ENCODE data around the gene TMEM184B. TPM values are rescaled to one million over a fixed set of nuclear protein-coding genes. Genes with fewer than 3 reads are reported as not detected.

Gene TMEM184B
- total RNA-seq, 4 donors from 2014 or later = 61.1 to 138 (median 72.0) TPM

DNA sequence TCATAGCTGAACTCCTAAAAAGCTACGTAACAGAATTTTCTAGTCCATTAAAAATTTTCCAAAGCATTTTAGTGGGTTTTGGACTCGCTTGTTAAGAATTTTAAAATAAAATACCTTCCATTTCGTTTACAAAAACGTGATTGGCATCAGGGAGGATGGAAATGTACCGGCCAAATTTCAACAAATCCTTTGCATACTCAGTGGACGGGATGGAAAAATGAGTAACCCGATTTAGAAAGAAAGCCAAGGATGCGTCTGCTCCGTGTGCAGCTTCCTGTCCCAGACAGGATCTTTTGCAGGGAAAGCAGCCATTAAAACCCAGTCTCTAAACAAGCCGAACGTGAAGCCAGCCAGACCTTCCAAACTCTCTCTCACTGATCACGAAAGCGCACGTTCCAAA lies 15.6 kb downstream of the TMEM184B start:
- Histone ChIP-seq H3K4me1 (peaks cover 3 to 74% (median 34%) of the 10 kb centered on the region in 4 donors), H3K27ac (peak overlapping the region; percentile 63 to 90 (median 78)), H3K9me3 (no peaks in the 10 kb centered on the region), H3K27me3 (no peaks in the 10 kb centered on the region), H3K4me3 (peak overlapping the region in 1 of 4 donors; percentile 23), H3K36me3 (no peaks in the 10 kb centered on the region)
- TF ChIP-seq EP300 (IDR thresholded peaks at IDR 0.05) = peak in 1 of 2 donors; percentile 45
- TF ChIP-seq, protein P1, sequence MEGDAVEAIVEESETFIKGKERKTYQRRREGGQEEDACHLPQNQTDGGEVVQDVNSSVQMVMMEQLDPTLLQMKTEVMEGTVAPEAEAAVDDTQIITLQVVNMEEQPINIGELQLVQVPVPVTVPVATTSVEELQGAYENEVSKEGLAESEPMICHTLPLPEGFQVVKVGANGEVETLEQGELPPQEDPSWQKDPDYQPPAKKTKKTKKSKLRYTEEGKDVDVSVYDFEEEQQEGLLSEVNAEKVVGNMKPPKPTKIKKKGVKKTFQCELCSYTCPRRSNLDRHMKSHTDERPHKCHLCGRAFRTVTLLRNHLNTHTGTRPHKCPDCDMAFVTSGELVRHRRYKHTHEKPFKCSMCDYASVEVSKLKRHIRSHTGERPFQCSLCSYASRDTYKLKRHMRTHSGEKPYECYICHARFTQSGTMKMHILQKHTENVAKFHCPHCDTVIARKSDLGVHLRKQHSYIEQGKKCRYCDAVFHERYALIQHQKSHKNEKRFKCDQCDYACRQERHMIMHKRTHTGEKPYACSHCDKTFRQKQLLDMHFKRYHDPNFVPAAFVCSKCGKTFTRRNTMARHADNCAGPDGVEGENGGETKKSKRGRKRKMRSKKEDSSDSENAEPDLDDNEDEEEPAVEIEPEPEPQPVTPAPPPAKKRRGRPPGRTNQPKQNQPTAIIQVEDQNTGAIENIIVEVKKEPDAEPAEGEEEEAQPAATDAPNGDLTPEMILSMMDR (IDR thresholded peaks at IDR 0.05) = no peak
- WGBS, 2 donors = 25 to 26% methylated on average over 14 of the region's 14 CpGs
- no peak for DNase-seq (ENCODE audit: low spot score in 2 of 2)

GRCh38 chr22:38255697-38256096 lies 17.1 kb downstream of the TMEM184B start:
- H3K4me1 ChIP-seq = peaks cover 3 to 74% (median 31%) of the 10 kb centered on the region in 4 donors
- peak overlapping the region in 1 of 4 donors; percentile 90 for H3K27ac ChIP-seq
- no peaks in the 10 kb centered on the region for H3K36me3 ChIP-seq
- no peak overlapping the region for H3K4me3 ChIP-seq
- no peaks in the 10 kb centered on the region for H3K27me3 ChIP-seq
- no peaks in the 10 kb centered on the region for H3K9me3 ChIP-seq
- DNase-seq (ENCODE audit: low spot score in 2 of 2) = no peak
- TF ChIP-seq, protein P1 (IDR thresholded peaks at IDR 0.05) = no peak
- no peak for TF ChIP-seq EP300 (IDR thresholded peaks at IDR 0.05)
- TF ChIP-seq POLR2A (IDR thresholded peaks at IDR 0.05) = no peak
- 94 to 96% methylated on average over 2 of the region's 2 CpGs for WGBS, 2 donors

- peaks cover 0 to 21% (median 0%) of the 10 kb centered on the region in 3 donors for H3K36me3 ChIP-seq
- TF ChIP-seq EP300 (IDR thresholded peaks at IDR 0.05) = no peak
- no peak for TF ChIP-seq POLR2A (IDR thresholded peaks at IDR 0.05)
- TF ChIP-seq, protein P1 (IDR thresholded peaks at IDR 0.05) = no peak
- H3K27ac ChIP-seq = no peak overlapping the region
- no peak overlapping the region for H3K4me3 ChIP-seq
- peaks cover 0 to 52% (median 23%) of the 10 kb centered on the region in 4 donors for H3K4me1 ChIP-seq
- WGBS, 2 donors = 73 to 82% methylated on average over 7 of the region's 7 CpGs
- no peaks in the 10 kb centered on the region for H3K9me3 ChIP-seq
- DNase-seq (ENCODE audit: low spot score in 2 of 2) = no peak
- H3K27me3 ChIP-seq = no peaks in the 10 kb centered on the region
Measured at GRCh38 chr22:38251341-38251692, 21.5 kb downstream of the TMEM184B start.

DNA sequence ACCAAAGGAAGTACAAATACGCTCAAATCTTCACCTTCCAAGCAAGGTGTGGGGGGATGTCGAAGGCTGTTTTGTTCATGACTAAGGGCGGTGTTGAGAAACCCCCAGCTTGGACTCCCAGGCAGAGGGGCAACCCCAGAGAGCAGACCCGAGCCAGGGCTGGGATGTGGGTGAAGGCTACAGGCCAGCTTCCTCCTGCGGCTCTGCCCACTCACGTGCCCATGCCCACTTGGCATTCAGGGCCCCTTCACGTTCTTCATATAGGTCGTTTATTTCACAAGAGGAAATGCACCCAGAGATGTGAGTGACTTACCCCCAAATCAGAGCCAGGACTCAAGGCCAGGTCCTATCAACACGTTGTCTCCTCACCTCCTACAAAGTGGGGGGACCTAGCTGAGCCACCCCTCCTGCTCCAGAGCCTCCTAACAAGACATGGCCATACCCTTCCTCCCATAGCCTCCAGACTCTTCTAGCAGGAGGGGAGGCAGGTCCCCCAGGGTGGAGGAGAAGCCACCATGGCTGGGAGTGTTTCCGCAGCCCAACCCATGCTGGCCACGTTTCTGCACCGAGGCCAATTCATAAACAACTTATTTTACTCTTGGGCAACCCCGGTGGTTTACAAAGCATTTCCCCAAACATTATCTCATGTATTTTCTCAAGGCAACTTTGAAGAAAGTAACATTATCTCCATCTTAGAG lies 22.0 kb downstream of the TMEM184B start:
- TF ChIP-seq EP300 (IDR thresholded peaks at IDR 0.05) (no peak), POLR2A (IDR thresholded peaks at IDR 0.05) (no peak)
- TF ChIP-seq, protein P1 (IDR thresholded peaks at IDR 0.05) = no peak
- Histone ChIP-seq H3K27ac (peak overlapping the region in 1 of 4 donors; percentile 52), H3K36me3 (peaks cover 0 to 26% (median 0%) of the 10 kb centered on the region in 3 donors), H3K27me3 (no peaks in the 10 kb centered on the region), H3K9me3 (no peaks in the 10 kb centered on the region), H3K4me3 (no peak overlapping the region), H3K4me1 (peaks cover 0 to 52% (median 24%) of the 10 kb centered on the region in 4 donors)
- DNase-seq (ENCODE audit: low spot score in 2 of 2) = no peak
- WGBS, 2 donors = 68 to 73% methylated on average over 13 of the region's 13 CpGs

DNA sequence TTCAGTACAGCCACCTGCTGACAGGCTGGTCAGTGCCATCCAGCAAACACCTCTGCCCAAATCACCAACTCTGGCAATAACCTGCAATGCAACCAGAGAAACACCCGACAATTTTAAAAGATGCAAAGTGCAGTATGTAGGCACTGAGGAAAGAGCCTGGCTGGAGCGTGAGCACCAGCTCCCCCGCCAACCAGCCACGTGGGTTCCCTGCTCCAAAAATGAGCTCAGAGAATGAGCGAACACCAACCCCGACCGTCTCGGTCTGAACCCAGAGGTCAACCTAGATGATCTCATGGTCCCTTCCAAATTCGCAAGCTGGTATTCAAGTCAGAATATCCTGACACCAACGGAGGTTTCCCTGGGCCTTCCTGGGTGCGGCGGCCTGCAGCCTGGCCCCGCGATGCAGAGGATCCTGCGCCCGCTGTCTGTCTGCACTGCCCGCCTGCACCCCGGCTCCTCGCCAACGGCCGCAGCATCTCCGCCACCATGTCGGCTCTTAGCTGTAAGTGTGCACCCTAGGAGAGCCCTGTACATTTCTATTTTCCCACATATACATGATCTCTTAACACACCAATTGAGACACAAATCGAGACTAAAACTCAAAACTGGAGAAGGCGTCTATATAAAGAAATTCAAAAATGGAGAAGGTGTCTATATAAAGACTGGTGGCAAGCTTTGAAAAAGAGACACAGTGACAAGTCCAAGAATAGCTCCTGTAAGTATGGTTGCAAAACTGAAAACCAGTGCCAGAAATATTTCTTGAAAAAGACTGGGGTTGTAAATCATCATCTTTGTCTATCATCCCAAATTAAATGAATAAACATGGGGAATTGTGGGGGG lies 22.8 kb downstream of the TMEM184B start:
- Histone ChIP-seq H3K27me3 (no peaks in the 10 kb centered on the region), H3K27ac (peak overlapping the region in 1 of 4 donors; percentile 52), H3K36me3 (peaks cover 0 to 34% (median 0%) of the 10 kb centered on the region in 3 donors), H3K4me3 (no peak overlapping the region), H3K9me3 (no peaks in the 10 kb centered on the region), H3K4me1 (peaks cover 0 to 50% (median 24%) of the 10 kb centered on the region in 4 donors)
- TF ChIP-seq EP300 (IDR thresholded peaks at IDR 0.05) = no peak
- no peak for TF ChIP-seq POLR2A (IDR thresholded peaks at IDR 0.05)
- TF ChIP-seq, protein P1 (IDR thresholded peaks at IDR 0.05) = no peak
- WGBS, 2 donors = 94 to 95% methylated on average over 20 to 25 of the region's 25 CpGs
- no peak for DNase-seq (ENCODE audit: low spot score in 2 of 2)
